Superior temporal gyrus (tissue), 1 donor: ENCODE data around the gene ARMS2.

Experiments
- DNase-seq: peaks from one replicate; pipeline ENCODE4 v3.0.0-alpha.2; 2016; ENCODE audit errors: extremely low spot score

ARMS2 gene, protein sequence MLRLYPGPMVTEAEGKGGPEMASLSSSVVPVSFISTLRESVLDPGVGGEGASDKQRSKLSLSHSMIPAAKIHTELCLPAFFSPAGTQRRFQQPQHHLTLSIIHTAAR

DNA sequence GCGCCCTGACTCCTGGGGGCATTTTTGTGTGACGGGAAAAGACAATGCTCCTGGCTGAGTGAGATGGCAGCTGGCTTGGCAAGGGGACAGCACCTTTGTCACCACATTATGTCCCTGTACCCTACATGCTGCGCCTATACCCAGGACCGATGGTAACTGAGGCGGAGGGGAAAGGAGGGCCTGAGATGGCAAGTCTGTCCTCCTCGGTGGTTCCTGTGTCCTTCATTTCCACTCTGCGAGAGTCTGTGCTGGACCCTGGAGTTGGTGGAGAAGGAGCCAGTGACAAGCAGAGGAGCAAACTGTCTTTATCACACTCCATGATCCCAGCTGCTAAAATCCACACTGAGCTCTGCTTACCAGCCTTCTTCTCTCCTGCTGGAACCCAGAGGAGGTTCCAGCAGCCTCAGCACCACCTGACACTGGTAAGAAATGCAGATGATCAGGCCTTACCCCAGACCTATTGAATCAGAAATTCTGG, at the start of gene ARMS2:
Gene ARMS2, plus strand, starts transcription at position 51 of the 478 bp plus-strand sequence. Its CDS starts 75 bp downstream, at position 126.
- DNase-seq, result no peak

DNA sequence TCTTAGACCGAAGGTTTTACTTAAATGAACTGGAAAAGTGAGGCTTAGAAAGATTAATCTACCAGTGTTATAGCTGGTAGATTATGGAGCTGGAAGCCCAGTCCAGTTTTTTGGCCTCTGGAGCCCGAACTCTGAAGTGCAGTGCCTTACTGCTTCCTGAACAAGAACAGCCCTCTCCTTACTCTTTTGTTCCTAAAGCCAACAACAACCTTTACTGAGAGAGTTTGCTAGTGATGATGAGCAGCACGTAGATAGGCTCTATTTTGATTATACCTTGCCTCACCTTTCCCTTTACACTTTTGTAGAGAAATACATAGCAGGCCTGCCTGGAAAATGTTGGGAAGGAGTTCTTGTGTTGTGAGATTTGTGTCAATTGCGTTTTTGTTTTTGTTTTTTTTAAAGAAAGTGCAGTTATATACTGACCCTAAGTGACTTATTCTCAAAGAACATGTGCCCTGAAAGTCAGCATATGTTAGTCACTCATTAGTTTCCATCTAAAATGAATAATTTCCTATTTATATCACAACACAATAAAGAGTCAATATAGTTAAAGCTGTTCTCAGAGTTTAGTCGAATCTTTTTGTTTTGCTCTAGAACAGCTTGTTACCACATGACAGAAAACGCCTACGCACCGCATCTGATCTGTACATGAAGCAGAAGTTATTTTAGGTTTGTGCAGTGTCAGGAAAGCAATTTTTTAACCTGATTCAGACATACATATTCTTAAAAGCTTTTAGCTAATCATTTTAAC, 46.9 kb upstream of the ARMS2 start:
- peak; percentile 69 for DNase-seq

DNA sequence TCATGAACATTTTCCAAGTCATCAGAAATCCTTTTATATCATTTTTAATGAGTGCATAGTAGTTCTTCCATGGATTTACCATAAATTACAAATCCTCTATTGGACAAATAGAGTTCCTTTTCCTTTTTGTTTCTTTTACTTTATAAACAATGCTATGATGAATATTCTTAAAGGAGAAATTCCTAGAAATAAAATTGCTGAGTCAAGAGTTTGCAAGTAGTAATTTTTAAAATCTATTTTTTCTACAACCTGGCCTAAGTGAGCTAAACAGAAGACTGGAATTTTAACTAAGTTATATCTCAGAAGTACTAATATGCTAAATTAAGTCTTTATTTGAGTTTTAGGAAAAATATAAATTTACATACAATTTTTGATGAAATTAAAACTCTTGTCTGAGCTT, 41.1 kb upstream of the ARMS2 start:
- no peak for DNase-seq

DNA sequence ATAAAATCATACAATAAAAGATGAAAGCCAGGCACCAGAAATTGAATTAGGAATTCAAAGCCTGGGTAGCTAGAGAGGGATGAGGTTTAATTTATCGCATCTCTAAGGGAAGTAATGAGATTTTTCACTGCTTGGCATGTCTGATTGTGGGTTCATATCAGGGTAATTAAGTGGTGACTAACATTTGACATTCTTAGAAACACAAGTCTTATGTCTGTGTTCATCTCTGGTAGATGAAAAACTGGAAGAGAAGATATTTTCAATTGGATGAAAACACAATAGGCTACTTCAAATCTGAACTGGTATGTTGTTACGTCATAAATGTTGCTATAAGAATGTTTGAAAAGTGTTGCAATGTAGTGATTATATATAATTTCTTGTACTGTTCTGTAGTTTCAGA, 36.8 kb upstream of the ARMS2 start:
- no peak for DNase-seq

DNA sequence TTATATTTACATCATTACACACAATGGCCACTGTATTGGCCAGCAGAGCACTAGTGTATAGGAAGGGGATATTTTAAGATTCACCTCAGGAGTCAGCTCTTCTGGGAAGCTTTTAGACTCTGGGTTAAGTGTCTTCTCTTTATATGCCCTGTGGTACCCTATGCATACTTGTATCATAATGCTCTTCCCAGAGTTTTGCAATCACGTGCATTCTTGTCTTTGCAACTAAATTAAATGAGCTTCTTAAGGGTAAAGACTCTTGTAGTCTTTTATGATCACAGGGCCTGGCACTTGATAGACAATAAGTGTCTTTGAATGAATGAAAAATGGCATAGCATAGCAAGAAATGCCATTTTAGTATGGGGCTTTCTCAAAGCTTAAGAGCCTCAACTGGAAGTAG, 35.4 kb upstream of the ARMS2 start:
- no peak for DNase-seq

DNA sequence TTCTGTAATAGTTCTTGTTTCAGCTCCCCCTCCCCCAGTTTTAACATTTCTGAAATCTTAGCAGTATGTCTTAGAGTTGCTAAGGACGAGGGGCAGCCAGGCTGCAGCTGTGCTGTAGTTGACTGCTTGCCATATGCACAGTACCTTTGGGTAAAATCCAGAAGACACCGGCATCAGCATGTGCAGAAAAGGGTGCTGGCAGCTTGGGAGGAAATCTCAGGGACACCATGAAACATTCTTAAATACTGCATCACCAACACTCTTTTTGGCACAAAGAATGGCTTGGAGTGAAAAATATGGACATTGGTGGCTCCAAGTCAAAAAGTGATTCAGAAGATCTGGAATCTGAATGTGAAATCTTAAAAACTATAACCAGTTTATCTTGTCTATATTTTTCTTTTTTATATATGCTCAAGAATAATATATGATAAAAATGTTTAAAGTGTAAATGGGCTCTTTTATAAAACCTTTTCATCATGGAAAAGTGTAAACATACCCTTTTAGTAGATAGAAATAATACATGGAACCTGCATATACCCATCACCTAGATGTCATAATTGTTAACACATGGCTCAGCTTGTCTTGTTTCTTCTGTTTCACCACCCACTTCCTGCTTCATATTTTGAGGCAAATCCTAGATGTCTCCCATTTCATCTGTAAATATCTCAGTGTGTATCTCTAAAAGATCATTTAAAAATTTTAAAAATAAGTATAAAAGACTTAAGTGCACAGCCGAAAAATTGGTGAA, 34.4 kb upstream of the ARMS2 start:
- peak; percentile 67 for DNase-seq

DNA sequence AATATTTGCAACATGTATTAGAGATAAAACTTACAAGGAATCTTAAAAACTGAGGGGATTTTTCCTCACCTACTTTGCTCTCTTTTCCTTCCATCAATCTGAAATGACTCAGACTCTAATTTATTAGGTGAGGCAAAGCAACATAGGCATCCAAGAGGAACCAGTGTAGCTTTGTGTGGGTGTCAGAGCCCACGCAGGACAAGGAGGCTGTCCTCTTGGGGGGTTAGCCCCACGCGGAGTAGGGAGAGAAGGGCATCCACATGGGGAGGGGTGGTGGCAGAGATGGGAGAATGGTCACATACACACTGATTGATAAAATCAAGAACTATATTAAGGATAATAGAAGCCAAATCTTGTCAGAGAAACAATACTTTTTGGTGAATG, 33.8 kb upstream of the ARMS2 start:
- DNase-seq, result no peak

DNA sequence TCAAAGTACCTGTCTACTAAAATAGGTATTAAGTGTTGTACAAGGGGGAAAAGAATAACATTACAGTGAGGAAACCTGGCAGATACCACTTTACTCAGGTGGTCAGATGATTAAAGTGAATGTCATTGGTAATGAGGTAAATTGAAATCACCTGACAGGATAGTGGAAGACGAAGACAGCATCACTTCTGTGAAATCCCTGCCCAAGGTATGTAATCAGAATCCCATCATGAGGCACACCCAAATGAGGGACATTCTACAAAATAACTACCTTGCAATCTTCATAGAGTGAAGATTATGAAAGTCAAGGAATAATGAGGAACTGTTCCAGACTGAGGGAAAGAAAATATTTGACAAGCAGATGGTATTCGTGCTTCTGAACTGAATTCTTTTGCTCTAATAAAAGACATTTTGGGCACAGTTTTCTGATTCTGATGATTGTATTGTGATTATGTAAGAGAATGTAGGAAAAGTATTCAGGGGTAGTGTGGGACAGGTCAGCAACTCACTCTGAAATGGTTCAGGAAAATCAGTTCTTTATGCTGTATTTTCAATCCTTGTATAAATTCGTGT, 33.3 kb upstream of the ARMS2 start:
- no peak for DNase-seq

DNA sequence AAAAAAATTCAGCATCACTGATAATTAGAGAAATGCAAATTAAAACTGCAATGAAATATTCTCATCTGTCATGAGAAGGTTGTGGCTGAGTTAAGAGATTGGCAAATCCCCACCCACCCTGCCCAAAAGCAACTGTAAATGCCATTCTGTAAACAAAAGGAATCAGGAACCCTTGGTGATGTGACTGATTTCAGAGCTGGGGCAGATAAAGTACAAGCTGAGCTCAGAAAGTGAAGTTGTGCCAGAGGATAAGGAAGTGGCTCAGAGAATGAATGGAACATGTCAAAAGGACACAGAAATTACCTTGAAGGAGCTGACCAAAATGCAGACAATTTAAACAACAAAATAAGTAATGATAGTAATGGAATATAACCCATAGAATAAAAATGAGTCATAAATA, 32.7 kb upstream of the ARMS2 start:
- DNase-seq, result no peak

DNA sequence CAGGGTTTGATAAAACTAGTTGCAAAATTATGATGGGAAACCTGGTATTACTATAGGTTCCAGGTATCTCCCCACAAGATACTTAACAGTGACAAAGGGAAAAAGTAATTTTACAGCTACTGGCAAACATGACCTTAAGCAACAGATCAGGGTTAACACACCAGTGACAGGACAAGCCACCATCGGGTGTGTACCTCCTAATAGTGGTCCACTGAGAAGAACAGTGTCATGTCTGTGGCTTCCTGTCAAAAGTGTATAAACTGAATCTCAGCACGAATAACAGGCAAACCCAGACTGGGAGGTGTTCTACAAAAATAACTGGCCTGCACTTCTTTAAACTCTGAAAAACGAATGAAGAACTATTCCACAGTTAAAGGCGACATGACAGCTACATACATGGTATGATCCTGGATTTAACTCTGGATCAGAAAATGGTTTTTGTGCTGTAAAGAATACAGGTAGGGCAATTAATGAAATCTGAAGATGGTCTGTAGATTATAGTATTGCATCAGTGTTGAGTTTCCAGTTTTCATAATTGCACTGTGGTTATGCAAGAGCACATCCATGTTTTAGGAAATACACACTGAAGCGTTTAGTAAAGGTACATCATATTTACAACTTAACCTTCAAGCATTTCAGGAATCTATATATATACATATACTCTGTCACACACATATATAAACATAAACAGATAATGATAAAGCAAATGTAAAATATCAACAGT, 32.0 kb upstream of the ARMS2 start:
- DNase-seq, result no peak

DNA sequence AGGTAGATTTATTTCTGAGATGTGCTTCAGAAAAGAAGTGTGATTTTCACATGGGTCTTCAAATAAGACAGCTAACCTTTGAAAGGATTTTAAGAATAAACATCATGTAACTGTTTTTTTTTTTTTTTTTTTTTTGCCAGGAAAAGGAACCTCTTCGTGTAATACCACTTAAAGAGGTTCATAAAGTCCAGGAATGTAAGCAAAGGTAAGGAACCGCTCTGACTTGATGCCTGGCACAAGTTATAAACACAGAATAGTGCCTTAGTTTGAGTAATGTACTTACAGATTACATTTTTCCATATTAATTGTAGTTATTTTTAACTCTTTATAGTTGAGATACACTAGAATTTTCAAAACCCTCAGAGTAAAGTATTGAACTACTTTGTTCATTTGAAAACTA, 30.4 kb upstream of the ARMS2 start:
- no peak for DNase-seq

DNA sequence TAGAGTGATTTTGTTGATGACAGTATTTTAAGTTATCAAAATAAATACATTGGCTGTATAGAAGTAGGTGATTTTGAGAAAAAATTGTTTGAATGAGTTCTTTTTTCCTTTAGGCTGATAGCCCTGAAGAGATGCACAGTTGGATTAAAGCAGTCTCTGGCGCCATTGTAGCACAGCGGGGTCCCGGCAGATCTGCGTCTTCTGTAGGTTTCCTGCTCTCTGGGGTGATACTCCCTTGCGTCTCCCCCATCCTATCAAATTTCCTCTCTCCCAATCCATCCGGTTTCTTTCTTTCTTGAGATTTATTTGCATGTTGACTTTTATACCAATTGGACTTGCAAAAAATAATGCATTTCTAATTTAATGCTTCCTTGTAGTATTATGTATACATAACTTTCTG, 27.6 kb upstream of the ARMS2 start:
- DNase-seq, result no peak

DNA sequence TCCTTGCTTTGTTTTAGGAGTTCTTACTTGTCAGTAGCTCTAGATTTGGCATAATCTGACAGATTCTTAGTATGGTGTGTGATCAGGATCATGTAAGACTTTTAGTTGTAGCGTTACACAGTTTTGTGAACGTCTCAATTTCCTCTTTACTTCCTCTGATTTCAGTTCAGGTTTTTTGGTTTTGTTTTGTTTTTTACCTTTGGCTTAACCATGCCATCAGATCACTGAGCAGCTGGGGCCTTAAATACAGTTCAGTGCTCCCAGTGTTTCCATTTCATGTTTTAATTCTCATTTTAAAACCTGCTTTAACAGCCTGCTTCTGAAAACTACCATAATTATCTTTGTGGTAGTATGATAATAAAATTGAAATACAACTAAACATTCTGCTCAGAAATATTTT, 27.2 kb upstream of the ARMS2 start:
- no peak for DNase-seq

DNA sequence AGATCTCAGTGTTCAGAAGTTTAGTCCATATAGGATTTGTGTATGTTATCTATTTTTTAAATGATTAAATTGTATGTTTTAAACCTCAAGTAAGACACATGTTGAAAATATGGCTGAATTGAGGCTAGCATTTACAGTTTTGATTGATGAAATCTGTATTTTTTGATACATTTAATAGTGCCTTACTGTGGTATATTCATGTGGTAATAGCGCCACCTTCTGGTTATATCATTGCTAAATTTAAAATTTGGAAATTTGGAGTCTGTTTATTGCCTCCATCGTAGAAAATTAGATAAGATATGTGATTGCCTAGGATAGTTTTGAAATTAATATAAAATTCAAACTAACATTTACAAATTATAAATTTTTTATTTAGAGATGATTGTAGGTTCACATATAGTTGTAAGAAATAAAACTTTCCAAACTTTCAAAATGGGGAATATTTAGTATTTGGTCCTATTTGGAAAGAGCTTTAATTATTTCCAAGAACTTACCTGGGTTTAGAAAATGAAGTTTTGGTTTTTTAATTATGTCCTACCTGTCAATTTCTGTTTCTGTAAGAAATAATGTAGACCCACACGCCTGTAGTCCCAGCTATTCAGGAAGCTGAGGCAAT, 19.1 kb upstream of the ARMS2 start:
- peak; percentile 95 for DNase-seq

DNA sequence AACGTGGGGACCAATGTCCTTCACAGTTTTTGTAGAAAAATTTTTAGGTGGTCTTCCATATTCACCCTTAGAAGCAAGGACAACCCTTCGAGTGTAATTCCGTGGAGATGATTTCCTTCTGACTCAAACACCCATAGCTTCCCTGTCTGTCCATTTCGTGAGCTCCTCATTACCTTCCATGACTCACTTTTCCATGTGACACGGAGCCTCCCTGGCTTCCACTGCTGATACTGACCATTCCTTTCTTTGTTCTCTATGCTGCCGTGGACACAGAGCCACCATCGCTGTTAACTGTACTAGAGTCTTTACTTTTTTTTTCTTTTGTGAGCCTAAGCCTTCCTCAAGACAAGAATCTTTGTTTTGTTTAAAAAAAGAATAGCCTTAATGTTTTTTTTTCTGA, 12.5 kb upstream of the ARMS2 start:
- no peak for DNase-seq

DNA sequence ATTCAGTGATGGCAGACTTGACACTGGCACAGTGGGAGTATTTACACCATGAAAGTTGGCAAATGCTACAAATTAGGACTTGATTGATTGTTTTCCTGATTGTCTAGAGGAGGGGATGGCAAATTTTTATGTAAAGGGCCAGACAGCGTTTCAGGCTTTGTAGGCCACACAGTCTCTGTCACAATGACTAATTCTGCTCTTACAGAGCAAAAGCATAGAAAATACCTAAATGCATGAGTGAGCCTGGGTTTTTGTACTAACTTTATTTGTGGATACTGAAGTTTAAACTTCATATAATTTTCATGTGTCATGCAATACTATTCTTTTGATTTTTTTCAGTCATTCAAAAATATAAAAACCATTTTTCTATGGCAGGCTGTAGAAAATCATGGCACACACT, 9.0 kb upstream of the ARMS2 start:
- no peak for DNase-seq

DNA sequence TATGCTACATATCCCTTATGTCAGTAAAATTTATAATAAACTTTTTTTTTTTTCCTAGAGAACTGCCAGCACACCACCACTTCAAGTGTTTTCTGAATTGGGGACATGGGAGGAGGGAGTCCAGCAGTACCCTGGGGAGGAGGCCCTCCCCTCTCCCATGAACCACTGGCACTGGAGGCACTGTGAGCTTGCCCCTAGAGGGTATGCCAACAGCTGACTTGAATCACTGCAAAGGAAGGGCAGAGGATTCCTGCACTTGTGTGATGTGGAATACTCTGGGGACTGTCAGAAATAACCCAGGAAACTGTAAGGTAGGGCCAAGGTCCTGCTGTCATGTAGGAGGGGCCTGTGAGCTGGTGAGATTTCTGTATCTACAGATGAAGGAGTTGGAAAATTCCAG, 8.5 kb upstream of the ARMS2 start:
- no peak for DNase-seq

DNA sequence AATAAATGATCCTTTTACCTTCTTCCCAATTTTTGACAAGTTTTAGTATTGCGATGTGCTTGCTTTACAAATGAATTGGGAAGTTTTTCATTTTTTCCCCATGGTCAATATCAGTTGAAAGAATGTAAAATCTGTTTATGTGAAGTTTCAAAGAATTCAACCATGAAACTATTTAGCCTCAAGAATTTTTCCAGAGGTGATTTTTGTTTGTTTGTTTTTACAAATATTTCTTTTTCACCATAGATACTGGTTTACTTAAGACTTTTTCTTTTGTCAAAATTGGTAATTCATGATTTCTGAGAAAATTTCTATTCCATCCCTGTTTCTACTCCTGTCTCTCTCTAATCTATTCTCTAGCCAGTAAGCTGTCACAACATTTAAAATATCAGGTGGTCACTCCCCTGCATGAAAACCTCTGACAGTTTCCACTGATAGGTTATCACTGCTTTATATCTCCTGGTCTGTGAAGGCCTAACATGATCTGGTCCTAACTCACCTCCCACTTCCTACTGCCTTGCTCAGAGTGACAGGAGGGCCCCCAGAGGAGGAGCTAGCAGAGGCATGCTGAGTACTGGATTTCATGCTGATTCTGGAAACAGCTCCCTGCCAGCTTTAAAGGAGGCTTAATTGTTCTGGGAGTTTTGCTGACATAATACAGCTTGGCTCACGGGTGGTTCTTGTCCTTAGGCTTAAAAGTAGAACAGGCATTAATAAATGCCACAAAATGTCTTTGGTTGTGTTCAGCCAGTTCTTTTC, 7.6 kb upstream of the ARMS2 start:
- DNase-seq, result no peak

DNA sequence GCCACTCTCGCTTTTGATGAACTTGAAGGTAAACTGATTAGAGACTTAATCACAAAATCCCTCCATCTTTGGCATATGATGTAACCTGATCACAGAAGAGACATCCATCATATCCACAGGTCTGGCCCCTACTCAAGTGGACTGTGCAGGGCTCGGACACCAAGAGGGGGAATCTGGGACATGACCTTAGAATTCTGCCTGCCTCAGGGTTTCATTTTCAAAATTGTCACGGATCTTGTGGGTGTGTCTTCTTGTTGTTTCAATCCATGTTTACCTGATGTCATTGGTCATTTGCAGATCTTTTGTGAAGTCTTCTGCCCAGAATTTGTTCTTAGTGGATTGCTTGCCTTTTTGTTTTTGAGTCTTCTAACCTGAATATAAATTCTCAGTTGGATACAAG, 5.9 kb upstream of the ARMS2 start:
- no peak for DNase-seq

DNA sequence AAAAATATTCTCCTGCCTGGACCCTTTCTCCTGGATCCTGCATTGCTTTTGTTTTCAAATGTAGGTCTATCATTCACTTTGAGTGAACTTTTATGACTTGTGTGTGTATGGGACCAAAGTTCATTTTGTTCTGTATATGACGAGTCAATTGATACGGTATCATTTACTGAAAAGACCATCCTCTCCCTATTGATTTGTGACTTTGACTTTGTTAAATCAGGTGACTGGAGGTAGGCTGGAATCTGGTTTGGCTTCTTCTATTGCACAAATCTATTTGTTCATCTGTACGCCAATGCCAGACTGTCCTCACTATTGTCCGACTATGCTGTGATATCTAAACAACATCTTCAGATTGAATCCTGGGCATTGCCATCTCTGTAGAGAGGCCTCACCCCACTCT, 5.3 kb upstream of the ARMS2 start:
- no peak for DNase-seq
